Measurements from ENCODE around the gene RFX8. TPM values are rescaled to one million over a fixed set of nuclear protein-coding genes. Genes with fewer than 3 reads are reported as not detected.

Gene RFX8
- total RNA-seq, 4 donors from 2014 or later: 0.52 to 0.84 TPM; not detected in 2

- no peak for DNase-seq (ENCODE audit: low spot score in 2 of 2)
- TF ChIP-seq CTCF (IDR thresholded peaks at IDR 0.05) (no peak), POLR2A (IDR thresholded peaks at IDR 0.05) (no peak)
- no peak overlapping the region for H3K4me3 ChIP-seq (ENCODE audit: low read depth, poor library complexity, severe bottlenecking)
- WGBS, 2 donors: 96 to 100% methylated on average over 2 of the region's 2 CpGs
- intact Hi-C loops (cut with DNase I; ENCODE audit: low total_unique reads): no loop called here
These were observed 44.8 kb downstream of the RFX8 start for GRCh38 chr2:101430156-101430555.

GRCh38 chr2:101429453-101429852 lies 45.5 kb downstream of the RFX8 start:
- no peak overlapping the region for H3K4me3 ChIP-seq (ENCODE audit: low read depth, poor library complexity, severe bottlenecking)
- WGBS, 2 donors: 95 to 96% methylated on average over 6 of the region's 6 CpGs
- peak in 1 of 2 donors; percentile 75 for DNase-seq (ENCODE audit: low spot score in 2 of 2)
- intact Hi-C loops (cut with DNase I; ENCODE audit: low total_unique reads): loop anchor here (10.0 kb wide), 1 partner anchor 395 kb away; no protein-coding TSS in a partner anchor
- no peak for TF ChIP-seq POLR2A (IDR thresholded peaks at IDR 0.05)
- no peak for TF ChIP-seq CTCF (IDR thresholded peaks at IDR 0.05)

- intact Hi-C loops (cut with DNase I; ENCODE audit: low total_unique reads): loop anchor here (10.0 kb wide), 1 partner anchor 396 kb away; no protein-coding TSS in a partner anchor
- DNase-seq (ENCODE audit: low spot score in 2 of 2): peak in 1 of 2 donors; percentile 12
- no peak for TF ChIP-seq POLR2A (IDR thresholded peaks at IDR 0.05)
- TF ChIP-seq CTCF (IDR thresholded peaks at IDR 0.05): no peak
- 76% methylated on average over 10 of the region's 10 CpGs for whole genome bisulfite sequencing, 2 donors
- H3K4me3 ChIP-seq (ENCODE audit: low read depth, poor library complexity, severe bottlenecking): no peak overlapping the region
These were observed 46.3 kb downstream of the RFX8 start for GRCh38 chr2:101428422-101429176.

GRCh38 chr2:101427743-101428142 lies 47.2 kb downstream of the RFX8 start:
- TF ChIP-seq POLR2A (IDR thresholded peaks at IDR 0.05): no peak
- no peak for TF ChIP-seq CTCF (IDR thresholded peaks at IDR 0.05)
- 94 to 96% methylated on average over 13 of the region's 13 CpGs for WGBS, 2 donors
- no peak for DNase-seq (ENCODE audit: low spot score in 2 of 2)
- no peak overlapping the region for H3K4me3 ChIP-seq (ENCODE audit: low read depth, poor library complexity, severe bottlenecking)
- intact Hi-C loops (cut with DNase I; ENCODE audit: low total_unique reads): loop anchor here (10.0 kb wide), 1 partner anchor 397 kb away; no protein-coding TSS in a partner anchor

- no peak overlapping the region for H3K4me3 ChIP-seq (ENCODE audit: low read depth, poor library complexity, severe bottlenecking)
- 93% methylated on average over 7 of the region's 7 CpGs for WGBS, 2 donors
- intact Hi-C loops (cut with DNase I; ENCODE audit: low total_unique reads): loop anchor here (10.0 kb wide), 1 partner anchor 398 kb away; no protein-coding TSS in a partner anchor
- no peak for TF ChIP-seq POLR2A (IDR thresholded peaks at IDR 0.05)
- TF ChIP-seq CTCF (IDR thresholded peaks at IDR 0.05): no peak
- DNase-seq (ENCODE audit: low spot score in 2 of 2): peak in 1 of 2 donors; percentile 69
These were observed 47.7 kb downstream of the RFX8 start for GRCh38 chr2:101427240-101427639.

Measured in lower leg skin (tissue), 4 donors.